NCI-H526 treated with DMSO at 0.1 percent for 48 hours (cell line): ENCODE measurements around the gene GMDS.
"Not testable (repeated sequence)": the region's sequence is repeated elsewhere in the genome, so short reads cannot be mapped to it uniquely, and the experiment has no call there.

Experiments used
- DNase-seq: peaks from one replicate; lab custom pipeline; 2025; lab: John Stamatoyannopoulos, UW

GMDS gene

DNA sequence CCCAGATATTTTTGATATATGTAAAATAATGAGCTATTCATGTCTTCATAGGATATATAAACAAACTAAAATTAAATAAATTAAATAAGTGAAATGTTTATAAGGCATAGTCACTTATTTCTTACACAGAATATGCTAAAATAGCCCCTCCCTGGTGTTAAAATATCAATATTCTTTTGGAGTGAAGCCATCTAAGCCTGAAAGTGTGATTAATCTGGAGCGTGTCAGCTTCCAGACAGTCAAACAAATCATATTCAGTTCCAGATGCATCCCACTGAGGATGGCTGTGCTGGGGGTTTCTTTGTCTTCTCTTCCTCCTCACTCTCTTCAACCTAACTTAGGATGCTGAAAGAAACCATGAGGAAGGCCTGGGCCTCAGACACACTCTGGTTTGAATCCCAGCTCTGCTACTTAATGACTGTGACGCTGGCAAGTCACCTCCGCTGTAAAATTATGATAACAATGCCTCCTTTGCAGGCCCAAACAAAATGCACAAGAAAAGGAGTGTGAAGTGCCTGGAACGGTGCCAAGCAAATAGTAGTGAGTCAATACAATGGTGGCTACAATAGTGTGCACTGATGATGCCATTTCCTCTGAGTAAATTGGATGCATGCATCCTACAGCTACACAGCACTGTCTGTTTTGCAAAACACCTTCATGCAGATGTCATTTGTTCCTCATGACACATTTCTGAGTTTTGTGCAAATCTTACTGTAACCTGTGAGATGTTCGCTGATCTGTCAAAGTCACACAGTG lies 474.3 kb downstream of the GMDS start:
- DNase-seq, result no peak

DNA sequence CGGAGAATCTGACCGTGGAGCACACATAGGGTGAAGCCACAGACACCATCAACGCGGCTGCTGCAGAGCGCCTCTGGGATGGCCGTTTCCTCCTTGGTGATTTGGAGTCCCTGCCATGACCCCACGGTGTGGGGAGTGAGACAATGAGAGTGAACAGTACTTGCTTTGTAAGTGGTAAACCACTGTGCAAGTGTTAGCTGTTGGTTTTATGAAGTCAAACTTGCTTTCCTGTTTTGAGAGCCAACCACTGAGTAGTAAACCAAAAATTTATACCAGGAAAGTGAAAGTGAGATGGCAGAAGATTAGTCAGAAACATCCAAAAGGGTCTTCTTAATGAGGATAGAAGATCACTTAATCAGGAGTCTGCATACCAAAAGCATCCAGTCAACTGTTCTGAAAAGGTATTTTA lies 475.0 kb downstream of the GMDS start:
- no peak for DNase-seq

DNA sequence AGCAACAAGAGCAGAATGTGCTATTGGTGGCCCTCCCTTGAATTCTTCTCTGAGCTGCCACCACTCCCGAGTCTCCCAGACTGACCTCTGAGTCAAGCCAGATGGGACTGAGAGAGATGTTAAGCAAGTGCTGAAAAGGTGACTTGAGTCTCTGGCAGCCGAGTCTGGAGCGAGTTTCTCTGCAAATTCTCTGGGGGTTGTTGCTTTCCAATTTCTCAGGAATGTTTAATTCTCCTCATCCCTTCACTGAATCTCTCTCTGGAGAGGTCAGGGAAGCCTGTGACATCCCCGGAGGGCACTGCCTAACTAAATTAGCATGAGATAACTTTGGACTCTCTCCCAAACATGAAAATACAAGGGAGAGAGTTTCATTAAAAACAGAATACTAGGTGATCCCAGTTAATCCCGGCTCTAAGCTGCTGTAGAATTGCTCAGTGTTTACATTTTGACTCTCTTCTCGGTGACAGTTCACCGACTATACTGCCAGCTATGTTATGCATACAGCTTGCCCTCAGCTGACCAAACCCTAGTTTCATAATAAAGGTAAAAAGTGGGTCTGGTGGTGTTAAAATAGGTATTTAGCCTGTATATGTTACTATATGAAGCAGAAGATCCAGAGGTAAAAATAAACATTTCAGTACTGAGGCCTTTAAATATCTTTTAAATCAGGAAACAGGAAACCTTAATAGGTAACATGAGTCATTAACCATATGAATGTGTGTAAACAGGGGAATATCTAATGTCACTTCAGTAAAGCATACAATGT lies 477.7 kb downstream of the GMDS start:
- no peak for DNase-seq

DNA sequence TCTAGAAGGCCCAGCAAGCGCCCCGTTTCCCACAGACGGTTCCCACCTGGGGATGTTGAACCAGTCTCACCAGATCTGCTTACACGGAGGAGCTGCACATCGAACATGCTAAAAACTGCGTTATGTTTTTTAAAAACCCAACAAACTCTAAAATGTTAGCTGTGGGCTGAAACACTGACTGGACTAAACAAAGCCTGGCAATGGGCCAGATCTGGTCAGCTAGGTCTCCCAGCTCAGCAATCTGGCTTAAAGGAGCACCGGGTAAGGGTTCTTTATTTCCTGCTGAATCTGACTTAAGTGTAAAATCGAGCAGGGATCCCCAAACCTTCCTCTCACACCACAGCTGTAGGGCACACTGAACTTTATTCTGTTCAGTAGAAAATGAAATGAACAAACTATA lies 478.8 kb downstream of the GMDS start:
- no peak for DNase-seq

DNA sequence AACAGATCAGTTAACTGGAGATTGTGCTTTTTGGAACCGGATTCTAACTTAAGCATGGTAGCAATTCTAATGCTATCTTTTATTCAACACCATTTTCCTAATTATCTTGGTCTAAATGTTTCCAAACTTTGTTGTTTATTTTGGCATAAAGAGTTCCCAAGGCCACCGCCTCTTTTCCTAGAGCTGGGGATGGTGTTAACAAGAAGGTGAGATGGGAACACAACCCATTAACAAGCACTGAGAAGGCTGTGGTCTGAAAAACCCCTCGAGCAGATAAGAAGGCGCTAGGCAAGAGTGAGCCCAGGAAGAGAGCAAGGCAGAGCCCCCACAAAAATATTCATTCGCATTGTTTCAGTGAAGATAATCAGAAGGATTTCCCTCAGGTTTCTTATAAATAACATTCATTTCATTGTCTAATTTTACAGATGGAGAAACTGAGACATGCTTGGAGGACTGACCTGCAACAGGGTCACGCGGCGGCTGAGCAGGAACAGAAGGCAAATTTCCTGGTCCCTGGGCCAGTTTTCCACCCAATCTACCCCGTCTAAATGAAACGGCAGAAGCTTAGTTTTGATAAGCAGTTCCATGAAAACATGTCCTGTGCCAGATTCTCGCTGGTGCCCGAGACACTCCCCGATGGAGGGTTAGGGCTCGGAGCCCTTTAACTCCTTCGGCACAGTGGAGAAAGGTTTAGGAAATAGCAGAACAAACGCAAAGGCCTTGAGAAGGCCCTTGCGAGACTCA lies 480.1 kb downstream of the GMDS start:
- no peak for DNase-seq

DNA sequence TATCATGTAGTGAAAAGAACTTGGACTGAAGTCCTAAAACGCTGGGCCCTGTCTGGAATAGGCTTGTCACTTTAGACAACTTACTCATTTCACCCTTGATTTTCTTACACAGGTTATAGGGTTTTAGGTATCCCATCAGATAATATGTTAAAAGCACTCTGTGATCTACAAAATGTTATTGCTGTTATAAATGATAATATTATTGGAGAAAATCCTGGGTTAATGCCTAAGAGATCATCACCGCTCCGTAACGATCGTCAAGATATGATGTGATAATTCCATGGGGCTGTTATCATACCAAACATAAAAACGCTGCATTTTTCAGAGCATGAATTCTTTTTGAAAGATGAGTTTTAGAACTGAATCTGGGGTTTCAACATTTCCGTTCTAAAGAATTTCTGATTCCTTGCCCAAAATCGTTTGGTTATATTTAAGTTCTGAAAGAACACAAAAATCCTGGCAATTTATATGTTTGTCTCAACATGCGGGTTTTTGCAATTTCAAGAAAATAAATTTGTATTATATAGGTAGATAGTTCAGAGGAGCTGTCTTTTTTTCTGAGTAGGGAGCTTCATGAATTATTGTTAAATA lies 480.9 kb downstream of the GMDS start:
- no peak for DNase-seq

DNA sequence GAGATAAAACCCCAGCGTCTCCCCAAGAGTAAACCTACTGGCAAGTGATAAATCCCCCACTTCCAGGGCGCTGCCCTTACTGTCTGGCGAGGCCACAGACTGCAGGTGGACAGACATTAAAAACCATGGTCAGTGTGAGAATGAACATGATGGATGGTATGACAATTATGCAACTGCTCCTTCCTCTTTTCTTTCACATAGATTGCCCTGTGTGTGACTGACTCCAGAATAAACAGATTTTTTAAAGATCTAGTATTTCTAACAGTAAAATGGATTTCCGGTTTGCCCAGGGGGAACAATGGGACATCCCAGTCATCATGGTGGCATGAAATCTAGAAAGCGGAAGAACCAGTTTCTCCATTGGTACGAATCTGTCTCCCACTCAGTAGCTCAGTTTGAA lies 482.0 kb downstream of the GMDS start:
- no peak for DNase-seq

DNA sequence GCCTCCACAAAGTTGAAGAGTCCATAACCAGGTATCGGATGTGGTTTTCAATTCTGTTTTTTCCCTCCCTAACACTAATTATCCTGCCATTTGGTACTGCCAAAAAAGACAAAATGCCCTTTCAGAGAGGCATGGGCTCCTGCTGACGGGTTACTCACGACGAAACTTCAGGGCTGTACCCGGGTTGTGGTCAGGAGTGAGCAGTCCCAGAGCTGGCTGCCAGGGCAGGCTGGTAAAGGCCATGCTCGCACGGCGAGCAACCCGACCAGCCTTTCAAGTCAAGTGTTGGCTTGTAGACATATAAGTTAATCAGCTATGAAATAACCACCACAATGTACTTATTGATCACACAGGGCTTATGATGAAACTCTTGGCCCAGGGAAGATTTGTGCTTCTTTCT lies 483.2 kb downstream of the GMDS start:
- no peak for DNase-seq

DNA sequence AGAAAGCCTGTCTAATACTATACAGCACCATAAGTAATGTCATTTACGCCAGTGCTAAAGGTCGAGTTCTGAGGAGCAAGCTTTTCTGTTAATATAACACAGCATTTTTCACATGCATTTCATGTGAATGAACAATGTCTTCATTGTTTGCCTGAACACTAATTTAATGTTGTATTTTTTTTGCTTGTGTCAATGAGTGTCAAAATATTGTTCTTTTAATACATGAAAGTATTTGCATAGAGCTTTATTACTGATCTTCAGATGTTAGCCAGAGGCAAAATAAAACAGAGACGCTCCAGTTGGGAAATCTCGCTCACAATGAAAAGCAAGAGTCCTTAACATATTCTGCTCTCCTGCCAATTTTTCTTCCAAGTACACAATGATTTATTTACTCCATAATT lies 483.9 kb downstream of the GMDS start:
- DNase-seq, result peak; percentile 94

DNA sequence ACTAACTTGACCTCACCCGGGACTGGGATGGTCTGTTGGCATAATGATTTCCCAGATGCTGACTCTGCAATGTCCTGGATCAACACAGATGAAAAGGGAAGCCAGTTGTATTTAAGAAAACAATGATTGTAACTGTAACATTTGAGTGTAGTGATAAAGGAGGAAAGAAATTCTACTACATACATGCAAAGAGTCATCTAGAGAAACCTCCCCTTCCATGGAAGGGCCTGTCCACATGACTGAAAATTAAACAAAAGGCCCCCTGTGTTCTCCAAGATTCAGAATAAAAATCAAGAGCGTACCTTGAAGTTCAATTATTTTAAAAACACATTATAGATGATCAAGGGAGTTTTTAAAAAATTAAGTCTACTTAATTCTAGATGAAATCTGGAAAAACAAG lies 484.5 kb downstream of the GMDS start:
- DNase-seq, result no peak

DNA sequence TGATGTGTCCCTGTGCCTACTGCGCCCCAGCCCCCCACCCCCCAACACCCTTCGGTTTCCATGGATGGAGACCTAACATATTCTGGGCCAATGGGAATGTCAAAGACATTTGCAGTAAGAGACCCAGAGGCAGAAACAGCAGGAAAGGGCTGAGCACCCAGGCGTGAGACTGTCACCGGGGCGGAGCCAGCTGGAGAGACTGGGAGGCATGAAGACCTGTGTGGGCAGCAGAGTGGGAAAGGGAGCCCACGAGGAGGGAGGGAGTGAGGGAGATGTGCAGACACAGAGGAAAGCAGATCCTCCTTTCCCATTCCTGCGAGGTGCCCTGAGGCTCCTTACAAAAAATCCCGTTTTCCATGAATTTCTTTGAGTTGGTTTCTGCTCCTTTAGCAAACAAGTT lies 485.5 kb downstream of the GMDS start:
- peak; percentile 14 for DNase-seq

DNA sequence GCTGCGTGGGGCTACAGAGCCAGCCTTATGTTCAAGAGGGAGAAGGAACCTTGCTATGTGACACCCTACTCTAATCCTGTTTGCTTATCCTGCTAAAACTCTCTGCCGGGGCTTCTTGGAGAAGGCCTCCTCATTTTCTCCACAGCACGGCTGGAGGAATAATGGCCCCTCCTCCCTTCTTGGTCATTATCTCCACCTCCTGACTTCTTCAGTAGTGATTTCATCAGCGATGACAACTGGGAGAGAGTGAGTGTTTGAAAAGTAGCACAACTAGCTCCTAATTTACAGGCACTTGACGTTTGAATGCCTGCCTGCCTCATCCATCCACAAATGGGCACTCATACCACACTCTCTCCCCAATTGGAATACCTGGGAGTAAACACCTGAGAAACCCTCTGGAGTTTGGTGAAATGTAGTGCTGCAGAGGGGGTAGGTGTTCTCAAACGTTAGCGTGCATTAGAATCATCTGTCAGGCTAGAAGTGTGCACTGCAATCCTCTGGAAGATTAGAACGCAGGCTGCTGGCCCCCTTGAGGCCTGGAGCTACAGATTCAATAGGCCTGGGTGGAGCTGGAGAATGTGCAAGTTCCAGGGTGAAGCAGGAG lies 487.2 kb downstream of the GMDS start:
- no peak for DNase-seq

DNA sequence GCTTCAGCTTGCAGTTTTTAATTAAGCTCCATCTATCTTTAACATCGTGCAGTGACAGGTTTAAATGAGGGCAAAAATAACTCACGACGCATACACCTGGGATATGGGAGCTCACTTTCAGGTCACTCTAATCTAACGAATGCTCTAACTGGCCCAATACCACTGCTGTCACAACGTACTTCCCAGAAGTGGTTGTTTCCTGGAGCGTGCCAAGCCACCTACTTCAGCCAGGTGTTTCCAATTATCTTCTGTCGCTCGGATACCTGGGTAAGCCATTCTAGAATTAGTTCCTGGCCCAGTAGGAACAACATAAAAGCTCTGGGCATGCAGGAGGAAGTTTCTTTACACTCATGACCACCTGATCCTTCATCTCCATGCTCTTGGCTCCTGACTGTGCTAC lies 488.3 kb downstream of the GMDS start:
- no peak for DNase-seq

DNA sequence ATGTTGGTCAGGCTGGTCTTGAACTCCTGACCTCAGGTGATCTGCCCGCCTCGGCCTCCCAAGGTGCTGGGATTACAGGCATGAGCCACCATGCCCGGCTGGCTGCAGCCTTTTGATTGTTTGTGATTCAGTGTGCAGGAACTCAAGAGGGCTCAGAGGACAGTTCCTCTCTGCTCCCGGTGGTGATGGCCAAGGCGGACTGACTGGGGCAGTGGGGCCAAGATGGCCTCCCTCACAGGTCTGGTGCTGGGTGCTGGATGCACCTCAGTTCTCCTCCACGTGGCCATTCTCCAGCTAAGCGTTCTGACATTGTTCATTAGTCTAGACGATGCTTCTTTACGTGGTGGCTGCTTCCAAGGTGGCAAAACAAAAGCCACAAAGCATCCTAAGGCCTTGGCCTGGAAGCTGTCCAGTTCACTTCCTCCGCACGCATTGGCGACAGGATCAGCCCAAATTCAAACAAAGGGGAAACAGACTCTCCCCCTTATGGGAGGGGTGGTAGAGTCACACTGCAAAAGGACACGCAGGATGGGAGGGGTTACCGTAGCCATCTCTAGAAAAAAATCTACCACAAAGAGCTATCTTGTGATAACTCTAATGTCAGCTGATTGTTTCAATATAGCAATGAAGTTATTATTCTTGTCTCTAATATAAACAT lies 488.8 kb downstream of the GMDS start:
- no peak for DNase-seq

DNA sequence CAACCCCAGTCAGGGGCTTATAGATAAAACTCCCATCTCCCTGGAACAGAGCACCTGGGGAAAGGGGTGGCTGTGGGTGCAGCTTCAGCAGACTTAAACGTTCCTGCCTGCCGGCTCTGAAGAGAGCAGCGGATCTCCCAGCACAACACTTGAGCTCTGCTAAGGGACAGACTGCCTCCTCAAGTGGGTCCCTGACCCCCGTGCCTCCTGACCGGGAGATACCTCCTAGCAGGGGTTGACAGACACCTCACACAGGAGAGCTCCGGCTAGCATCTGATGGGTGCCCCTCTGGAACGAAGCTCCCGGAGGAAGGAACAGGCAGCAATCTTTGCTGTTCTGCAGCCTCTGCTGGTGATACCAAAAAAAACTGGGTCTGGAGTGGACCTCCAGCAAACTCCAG lies 494.3 kb downstream of the GMDS start:
- DNase-seq, result not testable (repeated sequence)

DNA sequence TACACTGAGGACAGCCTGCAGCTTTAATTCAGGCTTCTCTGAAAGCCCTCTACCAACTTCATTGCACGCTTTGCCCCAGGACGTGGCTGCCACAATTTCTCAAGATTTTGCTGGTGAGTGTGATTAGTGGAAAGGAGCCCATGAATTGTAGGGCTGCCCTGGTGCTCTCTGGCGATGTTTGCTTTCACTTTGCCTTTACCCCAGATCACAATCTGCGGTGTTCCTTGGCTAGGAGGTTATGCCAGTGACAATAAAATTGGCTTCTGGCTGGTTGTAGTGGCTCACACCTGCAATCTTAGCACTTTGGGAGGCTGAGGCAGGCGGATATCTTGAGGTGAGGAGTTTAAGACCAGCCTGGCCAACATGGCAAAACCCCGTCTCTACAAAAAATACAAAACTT lies 496.4 kb downstream of the GMDS start:
- no peak for DNase-seq

DNA sequence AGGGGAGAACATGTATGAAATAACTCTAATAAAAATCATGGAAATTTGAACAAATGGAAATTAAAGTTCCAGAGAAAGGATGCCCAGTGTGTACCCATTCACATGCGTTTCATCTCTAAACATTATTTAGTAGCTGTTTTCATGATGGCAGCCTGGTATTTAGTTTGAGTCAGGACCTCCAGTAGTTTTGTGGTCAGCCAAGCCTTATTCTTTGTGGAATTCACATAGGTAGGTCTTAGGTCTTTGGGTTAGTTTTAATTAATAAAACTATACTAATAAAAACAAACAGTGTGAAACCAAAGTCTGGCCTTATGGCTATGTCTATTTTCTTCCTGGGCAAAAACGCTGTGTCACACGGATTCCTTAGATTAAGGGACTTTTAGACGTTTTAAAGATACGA lies 497.9 kb downstream of the GMDS start:
- no peak for DNase-seq

DNA sequence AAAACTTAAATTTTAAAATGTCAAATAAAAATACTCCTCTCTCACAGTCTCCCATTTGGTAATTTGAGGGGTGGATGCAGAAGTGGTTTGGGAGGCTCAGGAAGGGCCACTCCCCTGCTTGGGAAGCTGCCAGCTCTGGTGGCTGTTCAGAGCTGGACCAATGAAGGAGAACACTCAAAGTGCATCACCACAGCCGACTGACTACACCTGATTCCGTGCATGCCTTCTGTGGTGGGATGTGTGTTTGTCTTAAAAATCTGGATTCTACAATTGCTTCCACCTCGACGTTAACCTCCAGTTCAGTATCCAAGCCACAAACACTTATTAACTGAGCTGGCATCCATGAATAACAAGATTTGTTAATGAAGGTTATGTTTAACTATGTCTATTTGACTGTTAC lies 498.4 kb downstream of the GMDS start:
- DNase-seq, result no peak

DNA sequence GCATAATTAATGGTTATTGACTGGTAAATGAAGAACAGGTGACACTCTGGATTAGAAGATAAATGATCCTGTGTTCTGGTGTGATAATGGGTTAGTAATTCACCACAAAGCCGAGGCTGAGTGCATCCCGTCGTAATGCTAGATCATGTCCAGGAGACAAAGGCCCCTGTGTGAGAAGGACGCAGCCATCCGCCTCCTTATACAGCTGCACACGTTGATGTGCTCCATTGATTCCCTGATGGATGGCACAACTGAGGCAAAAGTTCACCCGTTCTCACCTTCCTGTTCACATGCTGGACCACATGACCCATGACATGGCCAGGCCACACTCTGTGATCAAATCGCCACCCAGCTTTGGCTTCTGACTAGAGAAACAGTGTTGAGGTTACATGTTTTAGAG lies 499.6 kb downstream of the GMDS start:
- DNase-seq, result no peak

DNA sequence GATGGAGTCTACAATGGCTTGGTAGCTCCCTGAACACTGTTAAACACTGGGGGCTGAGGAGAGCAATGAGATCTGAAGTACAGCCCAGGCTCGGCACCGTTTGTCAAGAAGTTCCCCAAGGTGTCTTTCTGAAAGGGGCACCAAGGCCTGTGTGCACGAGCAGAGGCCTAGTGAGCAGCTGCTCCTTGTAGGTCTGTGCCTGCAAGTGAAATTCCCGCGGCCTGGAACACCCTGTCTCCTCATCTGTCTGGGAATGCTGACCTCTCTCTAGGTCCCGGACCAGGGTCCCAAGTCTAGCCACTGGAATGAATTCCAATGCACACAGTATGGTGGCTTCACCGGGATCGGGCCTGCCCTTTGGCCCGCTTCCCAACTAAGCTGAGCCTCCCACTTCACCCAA lies 500.9 kb downstream of the GMDS start:
- DNase-seq, result no peak

DNA sequence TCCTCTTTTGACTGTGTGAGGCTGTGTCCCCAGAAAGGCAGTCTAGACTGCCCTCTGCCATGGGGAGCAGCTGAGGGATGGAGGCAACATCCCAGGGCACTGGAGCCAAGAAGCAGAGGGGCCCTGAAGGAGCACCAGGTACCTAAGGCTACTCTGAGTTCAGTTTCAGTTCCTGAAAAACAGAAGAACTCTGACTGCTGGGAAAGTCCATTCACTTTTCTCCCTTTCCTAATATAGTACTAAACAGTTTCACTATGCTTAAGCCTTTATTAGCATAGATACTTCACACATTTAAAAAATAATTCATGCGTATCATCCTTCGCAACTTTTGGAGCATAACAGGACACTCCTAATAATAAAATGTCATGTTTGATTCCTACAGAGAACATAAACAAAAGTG lies 505.7 kb downstream of the GMDS start:
- no peak for DNase-seq

DNA sequence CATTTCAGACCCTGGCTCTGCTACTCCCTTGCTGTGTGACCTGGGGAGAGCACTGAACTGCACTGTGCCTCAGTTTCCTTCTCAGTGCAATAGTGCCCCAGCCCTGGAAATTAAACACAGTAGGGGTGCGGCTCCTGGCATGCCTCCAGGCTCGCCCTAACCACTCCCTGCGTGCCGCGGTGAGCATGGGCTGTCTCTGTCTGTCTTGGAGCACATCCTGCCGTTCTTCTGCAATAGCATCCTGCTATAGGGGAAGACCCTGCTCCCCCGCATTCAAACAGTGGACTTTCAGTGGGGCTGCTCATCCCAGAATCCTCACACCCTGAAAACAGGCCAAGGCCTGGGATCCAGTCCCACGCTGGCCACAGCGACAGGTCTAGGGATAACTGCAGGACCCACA lies 506.2 kb downstream of the GMDS start:
- no peak for DNase-seq
